Measurements from ENCODE around the gene KLHL10. TPM values are rescaled to one million over a fixed set of nuclear protein-coding genes. Genes with fewer than 3 reads are reported as not detected.

KLHL10 gene
- polyA plus RNA-seq, 1 donor, result 0.06 TPM

- no peak for DNase-seq
- peaks cover 95% of the 10 kb centered on the region for H3K36me3 ChIP-seq (ENCODE audit: control insufficient read depth, insufficient read depth, low read length)
- H3K27me3 ChIP-seq (ENCODE audit: control insufficient read depth, insufficient read depth, low read length), result no peaks in the 10 kb centered on the region
- no CpG with 5 or more reads among the region's 6 CpGs for WGBS (ENCODE audit: insufficient coverage, low lambda C conversion rate)
- H3K9me3 ChIP-seq (ENCODE audit: control insufficient read depth, low read depth, low read length), result no peaks in the 10 kb centered on the region
- H3K27ac ChIP-seq (ENCODE audit: low read length), result no peak overlapping the region
- no peak overlapping the region for H3K4me3 ChIP-seq (ENCODE audit: low read length)
- H3K4me1 ChIP-seq (ENCODE audit: control insufficient read depth, insufficient read depth, low read length), result peaks cover 14% of the 10 kb centered on the region
Observed at GRCh38 chr17:41896726-41897125, 59.1 kb downstream of the KLHL10 start.

Other genes with a start within 250 kb of the KLHL10 start
- gene KRT16, start 225.1 kb upstream of the KLHL10 start, polyA plus RNA-seq, result not detected
- 1.1 TPM for gene KRT17, start 213.2 kb upstream of the KLHL10 start, polyA plus RNA-seq
- 791 TPM for gene EIF1, start 148.9 kb upstream of the KLHL10 start, polyA plus RNA-seq
- 0.28 TPM for gene GAST, start 125.5 kb upstream of the KLHL10 start, polyA plus RNA-seq
- gene HAP1, start 103.2 kb upstream of the KLHL10 start, polyA plus RNA-seq, result 0.39 TPM
- gene JUP, start 51.1 kb upstream of the KLHL10 start, polyA plus RNA-seq, result 172 TPM
- gene P3H4, start 25.9 kb upstream of the KLHL10 start, polyA plus RNA-seq, result 15.4 TPM
- 43.2 TPM for gene FKBP10, start 24.8 kb upstream of the KLHL10 start, polyA plus RNA-seq
- 36.7 TPM for gene NT5C3B, start 1.6 kb upstream of the KLHL10 start, polyA plus RNA-seq
- gene KLHL11, start 27.6 kb downstream of the KLHL10 start, polyA plus RNA-seq, result 5.6 TPM
- gene ACLY, start 81.1 kb downstream of the KLHL10 start, polyA plus RNA-seq, result 99.7 TPM
- 0.87 TPM for gene ODAD4, start 92.8 kb downstream of the KLHL10 start, polyA plus RNA-seq
- gene CNP, start 129.0 kb downstream of the KLHL10 start, polyA plus RNA-seq, result 47.6 TPM
- 93.0 TPM for gene DNAJC7, start 179.6 kb downstream of the KLHL10 start, polyA plus RNA-seq
- 42.8 TPM for gene NKIRAS2, start 182.3 kb downstream of the KLHL10 start, polyA plus RNA-seq
- 2.4 TPM for gene C17orf113, start 212.8 kb downstream of the KLHL10 start, polyA plus RNA-seq

Data from large intestine (tissue), 3 donors.